ENCODE results near the gene PDGFB.

The PDGFB gene

GRCh38 chr22:39214383-39215069, 30.3 kb downstream of the PDGFB start:
- TF ChIP-seq CTCF (IDR thresholded peaks at IDR 0.05) = no peak
- H3K9me3 ChIP-seq = no peaks in the 10 kb centered on the region
- intact Hi-C loops (cut with DNase I; ENCODE audit: low total_unique reads) = no loop called here
- no peaks in the 10 kb centered on the region for H3K36me3 ChIP-seq
- no peaks in the 10 kb centered on the region for H3K4me1 ChIP-seq
- H3K27ac ChIP-seq = no peak overlapping the region
- H3K27me3 ChIP-seq = peaks cover 0 to 25% of the 10 kb centered on the region in 2 donors
- no peak overlapping the region for H3K4me3 ChIP-seq
- peak in 1 of 2 donors; percentile 16 for DNase-seq

- H3K27ac ChIP-seq = no peak overlapping the region
- no peak overlapping the region for H3K4me3 ChIP-seq
- intact Hi-C loops (cut with DNase I; ENCODE audit: low total_unique reads) = no loop called here
- TF ChIP-seq CTCF (IDR thresholded peaks at IDR 0.05) = no peak
- H3K9me3 ChIP-seq = no peaks in the 10 kb centered on the region
- DNase-seq = no peak
- H3K27me3 ChIP-seq = peaks cover 0 to 25% of the 10 kb centered on the region in 2 donors
- H3K4me1 ChIP-seq = no peaks in the 10 kb centered on the region
- no peaks in the 10 kb centered on the region for H3K36me3 ChIP-seq
Measured at GRCh38 chr22:39214006-39214382, 30.8 kb downstream of the PDGFB start.

GRCh38 chr22:39212721-39213376, 31.9 kb downstream of the PDGFB start:
- Histone ChIP-seq H3K4me3 (no peak overlapping the region), H3K9me3 (no peaks in the 10 kb centered on the region), H3K36me3 (no peaks in the 10 kb centered on the region), H3K27ac (no peak overlapping the region), H3K27me3 (peaks cover 0 to 25% of the 10 kb centered on the region in 2 donors), H3K4me1 (no peaks in the 10 kb centered on the region)
- TF ChIP-seq CTCF (IDR thresholded peaks at IDR 0.05) = no peak
- intact Hi-C loops (cut with DNase I; ENCODE audit: low total_unique reads) = no loop called here
- peak in 1 of 2 donors; percentile 19 for DNase-seq

- Histone ChIP-seq H3K4me3 (no peak overlapping the region), H3K27me3 (peaks cover 0 to 15% of the 10 kb centered on the region in 2 donors), H3K9me3 (no peaks in the 10 kb centered on the region), H3K36me3 (no peaks in the 10 kb centered on the region), H3K4me1 (peaks cover 0 to 6% (median 0%) of the 10 kb centered on the region in 4 donors), H3K27ac (no peak overlapping the region)
- peak in 1 of 2 donors; percentile 46 for DNase-seq
- intact Hi-C loops (cut with DNase I; ENCODE audit: low total_unique reads) = no loop called here
- TF ChIP-seq CTCF (IDR thresholded peaks at IDR 0.05) = no peak
Measured at GRCh38 chr22:39209756-39210155, 35.0 kb downstream of the PDGFB start.

- peaks cover 0 to 3% of the 10 kb centered on the region in 2 donors for H3K27me3 ChIP-seq
- H3K9me3 ChIP-seq = no peaks in the 10 kb centered on the region
- H3K4me1 ChIP-seq = peaks cover 0 to 6% (median 0%) of the 10 kb centered on the region in 4 donors
- no peak overlapping the region for H3K4me3 ChIP-seq
- no peak overlapping the region for H3K27ac ChIP-seq
- no peaks in the 10 kb centered on the region for H3K36me3 ChIP-seq
- intact Hi-C loops (cut with DNase I; ENCODE audit: low total_unique reads) = no loop called here
- peak in 1 of 2 donors; percentile 42 for DNase-seq
- no peak for TF ChIP-seq CTCF (IDR thresholded peaks at IDR 0.05)
Measured at GRCh38 chr22:39208013-39208680, 36.6 kb downstream of the PDGFB start.

All from tibial artery (tissue), 4 donors.